VCaP (cell line): Measurements from ENCODE around the gene ITGA7.

Source experiments
- H3K27ac ChIP-seq: fragments of 450-650 bp; 2 replicates; pipeline ENCODE4 v1.5.1; 2017
- CTCF ChIP-seq: fragments of 450-650 bp; conservative IDR thresholded peaks from 2 replicates; pipeline ENCODE4 v1.5.1; 2017; ENCODE audit warnings: mild to moderate bottlenecking, moderate library complexity

Gene ITGA7

DNA sequence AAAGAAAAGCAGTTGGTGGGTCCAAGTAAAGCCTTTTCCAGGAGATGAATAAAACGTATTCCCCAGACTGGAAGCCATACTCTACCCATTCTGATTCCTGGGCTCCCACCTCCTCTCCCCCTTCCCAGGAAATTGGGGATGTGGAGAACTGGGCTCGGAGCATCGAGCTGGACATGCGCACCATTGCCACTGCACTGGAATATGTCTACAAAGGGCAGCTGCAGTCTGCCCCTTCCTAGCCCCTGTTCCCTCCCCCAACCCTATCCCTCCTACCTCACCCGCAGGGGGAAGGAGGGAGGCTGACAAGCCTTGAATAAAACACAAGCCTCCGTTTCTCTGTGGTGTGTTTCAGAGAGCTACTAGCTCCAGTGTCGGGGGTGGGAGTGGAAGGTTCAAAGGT is 11.7 kb upstream of the ITGA7 start:
- TF ChIP-seq CTCF: no peak
- no peak overlapping the region for H3K27ac ChIP-seq

GRCh38 chr12:55718624-55719275 is 11.0 kb upstream of the ITGA7 start:
- H3K27ac ChIP-seq: no peak overlapping the region
- TF ChIP-seq CTCF: no peak

DNA sequence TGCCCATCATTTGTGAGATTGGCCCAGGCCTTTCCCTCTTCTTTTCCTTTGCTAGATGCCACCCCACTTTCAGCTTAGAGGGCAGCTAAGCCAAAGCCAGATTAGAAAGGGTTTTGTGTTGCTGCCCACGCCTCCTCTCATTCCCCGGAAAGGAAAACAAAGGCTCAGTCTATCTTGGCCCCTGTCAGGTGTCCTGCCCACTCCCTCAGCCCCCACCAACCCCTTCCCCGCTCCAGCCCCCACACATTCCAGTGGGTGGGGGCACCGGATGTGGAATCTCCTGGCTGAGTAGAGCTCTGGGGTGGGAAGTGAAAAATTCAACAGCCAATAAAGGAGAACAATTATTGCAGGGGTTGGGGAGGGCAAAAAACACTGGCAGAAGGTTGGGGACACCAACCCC is 10.3 kb upstream of the ITGA7 start:
- TF ChIP-seq CTCF: no peak
- no peak overlapping the region for H3K27ac ChIP-seq

DNA sequence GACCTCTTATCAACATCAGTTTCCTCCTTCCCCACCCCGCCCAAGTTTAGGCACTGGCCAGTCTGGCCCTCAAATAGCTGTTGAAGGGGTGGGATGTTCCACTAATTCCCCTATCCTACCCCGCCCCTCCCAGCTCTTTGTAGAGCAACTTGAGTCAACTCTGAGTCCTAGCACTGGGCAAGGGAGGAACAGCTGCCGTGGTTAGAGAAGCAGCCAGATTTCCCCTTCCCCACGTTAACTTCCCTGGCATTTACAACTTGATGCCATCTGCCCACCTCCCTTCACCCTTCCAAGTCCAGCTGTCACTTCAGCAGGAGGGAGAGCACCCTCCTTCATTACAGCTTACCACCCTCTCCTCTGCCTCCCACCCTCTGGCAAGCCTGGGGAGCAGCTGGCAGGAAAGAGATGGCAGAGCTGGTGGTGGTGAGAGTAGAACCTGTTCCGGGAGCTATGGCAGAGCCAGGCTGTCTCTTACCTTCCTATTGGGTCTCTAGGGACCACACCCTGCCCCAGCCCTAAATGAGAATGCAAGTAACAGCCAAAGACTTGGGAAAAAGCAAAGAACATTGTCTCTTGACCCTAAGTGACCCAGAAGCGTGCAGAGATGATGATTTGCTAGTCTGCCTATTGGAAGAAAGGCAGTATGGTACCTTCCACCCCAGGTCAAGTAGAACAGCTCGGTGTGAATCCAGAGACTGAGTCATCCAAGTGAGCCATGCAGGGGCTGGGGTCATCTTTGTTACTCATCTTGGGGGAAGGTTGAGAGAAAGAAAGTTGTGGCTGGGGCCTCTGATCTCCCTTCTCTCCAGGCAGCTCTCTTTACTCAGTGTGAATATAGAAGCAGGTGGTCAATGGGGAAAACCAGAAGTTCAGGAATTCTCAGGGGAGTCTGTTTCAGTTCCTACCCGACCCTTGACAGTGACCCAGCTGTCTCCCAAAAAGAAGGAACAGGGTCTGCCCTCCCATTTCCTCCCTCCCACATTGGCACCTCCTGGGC is 9.6 kb upstream of the ITGA7 start:
- TF ChIP-seq CTCF: no peak
- H3K27ac ChIP-seq: peak overlapping the region; percentile 87

- TF ChIP-seq CTCF: no peak
- peak overlapping the region; percentile 87 for H3K27ac ChIP-seq
Measured at GRCh38 chr12:55716582-55716957, 8.9 kb upstream of the ITGA7 start.

- H3K27ac ChIP-seq: peak within 1 kb of the TSS; percentile 87
- TF ChIP-seq CTCF: no peak
Measured at GRCh38 chr12:55715833-55716581, 8.3 kb upstream of the ITGA7 start, which contains the start of gene BLOC1S1. Gene BLOC1S1, plus strand, starts transcription at chr12:55716046. Its CDS starts 6 bp downstream, at chr12:55716052.
